Measurements from ENCODE around the gene BPIFB1.

GRCh38 chr20:33284937-33285336 lies 1.9 kb downstream of the BPIFB1 start:
- TF ChIP-seq EZH2 (IDR thresholded peaks at IDR 0.05; ENCODE audit: insufficient read depth, poor library complexity, severe bottlenecking) (no peak), EZH2phosphoT487 (IDR thresholded peaks at IDR 0.05; ENCODE audit: insufficient read depth, low read depth) (no peak)
